Activated CD4-positive, alpha-beta T cell treated with anti-CD3 and anti-CD28 coated beads, Interleukin-10, Interleukin-2, amounts not matched to agents 100 ng/mL and 50 ng/mL, durations not matched to agents 16 hours and 8 hours (primary cell): ENCODE measurements around the gene SORCS2.

Experiments used
- DNase-seq: peaks from one replicate; pipeline ENCODE4 v3.0.0-alpha.2; 2020

Gene SORCS2

GRCh38 chr4:7275067-7275466 is 82.7 kb downstream of the SORCS2 start:
- no peak for DNase-seq

GRCh38 chr4:7275490-7276154 is 83.3 kb downstream of the SORCS2 start:
- no peak for DNase-seq

GRCh38 chr4:7276515-7276914 is 84.2 kb downstream of the SORCS2 start:
- no peak for DNase-seq

GRCh38 chr4:7278071-7278765 is 85.9 kb downstream of the SORCS2 start:
- no peak for DNase-seq

GRCh38 chr4:7278981-7279380 is 86.6 kb downstream of the SORCS2 start:
- no peak for DNase-seq

- DNase-seq = no peak
Observed at GRCh38 chr4:7279902-7280301, 87.6 kb downstream of the SORCS2 start.

- no peak for DNase-seq
Observed at GRCh38 chr4:7280926-7281690, 88.8 kb downstream of the SORCS2 start.

- no peak for DNase-seq
Observed at GRCh38 chr4:7281691-7282665, 89.6 kb downstream of the SORCS2 start.

- no peak for DNase-seq
Observed at GRCh38 chr4:7282786-7283440, 90.6 kb downstream of the SORCS2 start.

- DNase-seq = no peak
Observed at GRCh38 chr4:7285244-7286094, 93.1 kb downstream of the SORCS2 start.

GRCh38 chr4:7286170-7286569 is 93.8 kb downstream of the SORCS2 start:
- no peak for DNase-seq

GRCh38 chr4:7286798-7287197 is 94.5 kb downstream of the SORCS2 start:
- DNase-seq = no peak

GRCh38 chr4:7287274-7287917 is 95.1 kb downstream of the SORCS2 start:
- DNase-seq = no peak

- no peak for DNase-seq
Observed at GRCh38 chr4:7287918-7288280, 95.6 kb downstream of the SORCS2 start.

GRCh38 chr4:7288751-7289523 is 96.6 kb downstream of the SORCS2 start:
- no peak for DNase-seq

GRCh38 chr4:7289589-7289988 is 97.3 kb downstream of the SORCS2 start:
- DNase-seq = no peak

- no peak for DNase-seq
Observed at GRCh38 chr4:7291372-7292114, 99.2 kb downstream of the SORCS2 start.

- no peak for DNase-seq
Observed at GRCh38 chr4:7293703-7294102, 101.4 kb downstream of the SORCS2 start.

- no peak for DNase-seq
Observed at GRCh38 chr4:7294176-7294756, 101.9 kb downstream of the SORCS2 start.
